Mesenchymal stem cell (in vitro differentiated cells and primary cell): Measurements from ENCODE around the gene IFNLR1.
A peak's percentile ranks its signal among the peaks of the same experiment; 100 is the strongest.

Experiments used
- DNase-seq: peaks from one replicate; pipeline ENCODE4 v3.0.0-alpha.2; 2013
- H2AFZ ChIP-seq: one replicate; pipeline ENCODE4 v1.6.1; 2013; ENCODE audit warnings: low read depth, mild to moderate bottlenecking, control low read depth, inconsistent platforms, low read length, moderate library complexity
- H2AK5ac ChIP-seq: 2 replicates; pipeline ENCODE4 v1.6.1; 2013; ENCODE audit warnings: low read length, moderate library complexity, mild to moderate bottlenecking, inconsistent platforms; ENCODE audit not compliant: severe bottlenecking
- H2BK120ac ChIP-seq: one replicate; pipeline ENCODE4 v1.6.1; 2013; ENCODE audit warnings: low read depth, mild to moderate bottlenecking, inconsistent platforms, low read length, moderate library complexity
- H2BK12ac ChIP-seq, 2 experiments: one replicate each; pipeline ENCODE4 v1.6.1; 2013; ENCODE audit warnings: inconsistent platforms in 2 of 2, low read length in 2 of 2, mild to moderate bottlenecking in 2 of 2, moderate library complexity in 2 of 2, control low read depth in 1 of 2
- H2BK15ac ChIP-seq: one replicate; pipeline ENCODE4 v1.6.1; 2013; ENCODE audit warnings: mild to moderate bottlenecking, low read depth, inconsistent platforms; ENCODE audit not compliant: poor library complexity, severe bottlenecking
- H2BK5ac ChIP-seq: 2 replicates; pipeline ENCODE4 v1.6.1; 2013; ENCODE audit warnings: low read depth, mild to moderate bottlenecking, low read length, control low read depth, inconsistent platforms; ENCODE audit not compliant: poor library complexity, severe bottlenecking
- H3K14ac ChIP-seq, 2 experiments: one replicate each; pipeline ENCODE4 v1.6.1; 2013; ENCODE audit warnings: inconsistent platforms in 2 of 2, low read length in 2 of 2, control low read depth in 1 of 2, mild to moderate bottlenecking in 1 of 2, moderate library complexity in 1 of 2
- H3K18ac ChIP-seq, 2 experiments: one replicate each; pipeline ENCODE4 v1.6.1; 2013; ENCODE audit warnings: inconsistent platforms in 2 of 2, low read length in 2 of 2, control low read depth in 1 of 2, low read depth in 1 of 2, mild to moderate bottlenecking in 1 of 2
- H3K23ac ChIP-seq, 2 experiments: one replicate each; pipeline ENCODE4 v1.6.1; 2013; ENCODE audit warnings: inconsistent platforms in 2 of 2, low read length in 2 of 2, mild to moderate bottlenecking in 2 of 2, moderate library complexity in 2 of 2, control low read depth in 1 of 2
- H3K27ac ChIP-seq: 2 replicates; pipeline ENCODE4 v1.5.1; 2013; ENCODE audit warnings: mild to moderate bottlenecking, moderate library complexity, low read length, control low read depth, inconsistent platforms; ENCODE audit not compliant: poor library complexity, severe bottlenecking
- H3K27me3 ChIP-seq, 2 experiments: 2 replicates each; pipeline versions ENCODE4 v1.6.1 to v1.7.0; 2013; ENCODE audit warnings: low read length in 2 of 2, mild to moderate bottlenecking in 2 of 2, moderate library complexity in 2 of 2, control low read depth in 1 of 2, inconsistent platforms in 1 of 2; ENCODE audit not compliant: control insufficient read depth in 1 of 2, insufficient read depth in 1 of 2
- H3K36me3 ChIP-seq, 2 experiments: 2 replicates each; pipeline versions ENCODE4 v1.6.1 to v1.7.0; 2013; ENCODE audit warnings: low read length in 2 of 2, control low read depth in 1 of 2, inconsistent platforms in 1 of 2, low read depth in 1 of 2, mild to moderate bottlenecking in 1 of 2; ENCODE audit not compliant: insufficient read depth in 2 of 2, control insufficient read depth in 1 of 2
- H3K4ac ChIP-seq, 2 experiments: one replicate each; pipeline ENCODE4 v1.6.1; 2013; ENCODE audit warnings: inconsistent platforms in 2 of 2, low read length in 2 of 2, mild to moderate bottlenecking in 2 of 2, moderate library complexity in 2 of 2, control low read depth in 1 of 2, low read depth in 1 of 2
- H3K4me1 ChIP-seq: 2 replicates; pipeline ENCODE4 v1.6.1; 2013; ENCODE audit warnings: low read depth, low read length, control low read depth; ENCODE audit not compliant: control insufficient read depth, insufficient read depth
- H3K4me2 ChIP-seq: 2 replicates; pipeline ENCODE4 v1.6.1; 2013; ENCODE audit warnings: low read length, mild to moderate bottlenecking, inconsistent platforms; ENCODE audit not compliant: poor library complexity, severe bottlenecking
- H3K4me3 ChIP-seq, 2 experiments: 2 replicates each; pipeline versions ENCODE4 v1.5.1 to v1.7.0; 2013; ENCODE audit warnings: low read length in 2 of 2, mild to moderate bottlenecking in 2 of 2, control low read depth in 1 of 2, low read depth in 1 of 2; ENCODE audit not compliant: insufficient read depth in 1 of 2
- H3K79me1 ChIP-seq: replicated peaks from 2 replicates; pipeline ENCODE4 v1.6.1; 2013; ENCODE audit warnings: mild to moderate bottlenecking, control low read depth, low read length, inconsistent platforms; ENCODE audit not compliant: poor library complexity, severe bottlenecking
- H3K9ac ChIP-seq: 2 replicates; pipeline ENCODE4 v1.7.0; 2013; ENCODE audit warnings: mild to moderate bottlenecking, low read length, moderate library complexity
- H3K9me3 ChIP-seq: 2 replicates; pipeline ENCODE4 v1.7.0; 2013; ENCODE audit warnings: mild to moderate bottlenecking, low read length; ENCODE audit not compliant: control insufficient read depth
- H4K8ac ChIP-seq: one replicate; pipeline ENCODE4 v1.6.1; 2013; ENCODE audit warnings: inconsistent platforms, mild to moderate bottlenecking, low read length, moderate library complexity
- H4K91ac ChIP-seq: one replicate; pipeline ENCODE4 v1.6.1; 2013; ENCODE audit warnings: mild to moderate bottlenecking, low read length, inconsistent platforms
- WGBS: methylation state at CpG from one replicate; pipeline ENCODE4 v1.1.7; 2013; ENCODE audit warnings: mixed read lengths; 5-methylcytosine and 5-hydroxymethylcytosine counted together

The IFNLR1 gene

DNA sequence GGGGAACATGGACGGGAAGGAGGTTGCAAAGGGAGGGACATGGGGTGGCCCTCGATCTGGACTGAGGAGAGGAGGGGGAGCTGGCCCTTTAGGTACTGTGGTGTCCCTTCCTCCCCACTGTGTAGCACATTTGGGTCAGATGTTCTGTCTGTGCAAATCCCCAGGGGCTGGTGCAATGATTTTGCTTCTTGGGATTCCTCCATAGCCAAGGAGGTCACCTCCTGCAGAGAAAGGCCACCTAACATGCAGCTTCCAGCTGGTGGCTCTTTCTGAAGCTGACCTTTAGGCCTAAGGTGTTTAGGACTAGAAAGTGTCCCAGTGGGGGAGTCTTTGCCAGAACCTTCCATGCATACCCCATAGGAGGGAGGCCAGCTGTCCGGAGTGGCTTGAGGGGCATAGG is 66.1 kb downstream of the IFNLR1 start:
- Histone ChIP-seq H3K14ac (no peak overlapping the region), H4K91ac (no peak overlapping the region), H2AFZ (no peak overlapping the region), H3K4ac (no peak overlapping the region), H3K27ac (no peak overlapping the region), H4K8ac (no peak overlapping the region), H3K27me3 (peaks cover 14 to 51% of the 10 kb centered on the region in 2 experiments), H3K36me3 (no peaks in the 10 kb centered on the region), H3K18ac (no peak overlapping the region), H2BK120ac (no peak overlapping the region), H3K4me3 (no peak overlapping the region), H3K4me1 (peaks cover 14% of the 10 kb centered on the region), H3K4me2 (no peak overlapping the region), H3K79me1 (no peaks in the 10 kb centered on the region), H3K9me3 (no peaks in the 10 kb centered on the region), H2BK5ac (no peak overlapping the region), H3K23ac (peak overlapping the region in 1 of 2 experiments; percentile 17), H2BK12ac (no peak overlapping the region), H2BK15ac (no peak overlapping the region), H2AK5ac (no peak overlapping the region), H3K9ac (no peak overlapping the region)
- 85% methylated on average over 3 of the region's 3 CpGs for WGBS
- no peak for DNase-seq

DNA sequence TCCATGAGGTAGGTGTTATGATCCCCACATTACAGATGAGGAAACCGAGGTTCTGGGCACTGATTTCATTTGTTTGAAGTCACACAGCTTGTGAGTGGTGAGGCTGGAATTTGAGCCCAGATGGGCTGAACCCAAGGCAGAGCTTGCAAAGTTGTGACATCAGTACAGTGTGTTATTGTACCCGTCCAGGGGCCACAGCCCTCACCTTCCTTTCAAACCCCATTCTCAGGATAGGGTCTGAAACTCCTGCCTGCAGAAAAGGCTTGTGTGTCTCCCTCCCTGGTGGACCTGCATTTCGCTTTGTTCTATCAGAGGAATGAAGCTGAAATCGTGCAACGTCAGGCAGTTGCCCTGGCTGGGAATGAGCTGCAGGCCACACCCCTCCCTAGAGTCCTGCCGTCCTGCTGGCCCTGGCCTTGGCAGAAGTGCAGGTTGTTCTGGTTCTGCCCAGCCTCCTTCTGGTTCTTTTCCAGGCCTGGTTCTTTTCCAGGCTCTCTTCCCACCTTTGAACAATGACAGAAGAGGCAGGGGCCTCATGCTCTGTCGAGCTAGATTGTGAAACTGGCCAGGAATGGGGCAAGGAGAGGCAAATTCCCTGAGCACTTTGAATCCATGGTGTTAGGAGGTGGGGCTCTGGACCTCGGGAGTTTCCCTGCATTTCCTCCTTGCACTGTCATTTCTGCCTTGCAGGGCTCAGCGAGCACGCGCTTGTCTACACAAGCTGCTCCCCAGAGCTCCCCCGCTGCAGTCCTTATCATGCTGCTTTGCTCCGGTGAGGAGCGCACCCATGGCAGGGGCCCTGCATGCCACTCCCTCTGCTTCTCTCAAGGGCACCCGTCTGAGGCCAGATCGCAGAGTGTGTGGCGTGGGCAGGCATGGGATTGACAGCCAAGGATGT is 67.0 kb downstream of the IFNLR1 start:
- H3K4me2 ChIP-seq, result no peak overlapping the region
- H2BK5ac ChIP-seq, result no peak overlapping the region
- no peak overlapping the region for H3K23ac ChIP-seq
- H3K18ac ChIP-seq, result no peak overlapping the region
- H3K9ac ChIP-seq, result peak overlapping the region; percentile 9
- H2BK15ac ChIP-seq, result no peak overlapping the region
- H3K4me3 ChIP-seq, result peak overlapping the region in 1 of 2 experiments; percentile 7
- no peak overlapping the region for H3K27ac ChIP-seq
- no peak overlapping the region for H3K14ac ChIP-seq
- peak; percentile 24 for DNase-seq
- H3K4ac ChIP-seq, result peak overlapping the region in 1 of 2 experiments; percentile 9
- WGBS, result 72% methylated on average over 17 of the region's 17 CpGs
- H3K27me3 ChIP-seq, result peaks cover 15 to 53% of the 10 kb centered on the region in 2 experiments
- no peak overlapping the region for H2BK120ac ChIP-seq
- peaks cover 14% of the 10 kb centered on the region for H3K4me1 ChIP-seq
- H3K9me3 ChIP-seq, result no peaks in the 10 kb centered on the region
- H4K8ac ChIP-seq, result no peak overlapping the region
- no peak overlapping the region for H2AFZ ChIP-seq
- H2AK5ac ChIP-seq, result no peak overlapping the region
- no peak overlapping the region for H2BK12ac ChIP-seq
- no peaks in the 10 kb centered on the region for H3K36me3 ChIP-seq
- H4K91ac ChIP-seq, result no peak overlapping the region
- no peaks in the 10 kb centered on the region for H3K79me1 ChIP-seq

DNA sequence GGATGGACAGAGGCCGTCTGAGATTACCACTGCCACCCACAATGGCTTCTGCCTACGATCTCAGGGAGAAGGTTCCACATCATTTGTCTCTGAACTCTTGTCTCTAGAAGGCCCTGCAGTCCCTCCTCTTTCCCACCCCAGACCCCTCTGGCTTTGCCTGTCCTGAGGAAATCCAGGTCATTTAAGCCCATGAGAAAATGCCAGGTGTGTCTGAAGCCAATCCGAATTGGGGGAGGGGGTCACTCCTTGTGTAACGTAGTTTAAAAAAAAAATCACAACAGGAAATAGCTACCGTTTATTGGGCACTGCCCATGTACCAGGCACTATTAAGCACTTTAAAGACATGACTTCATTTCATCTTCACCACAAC is 67.6 kb downstream of the IFNLR1 start:
- Histone ChIP-seq H3K27ac (no peak overlapping the region), H3K4me3 (no peak overlapping the region), H3K4me1 (peaks cover 14% of the 10 kb centered on the region), H3K4ac (no peak overlapping the region), H4K8ac (no peak overlapping the region), H2BK15ac (no peak overlapping the region), H2BK5ac (no peak overlapping the region), H3K36me3 (no peaks in the 10 kb centered on the region), H4K91ac (no peak overlapping the region), H3K79me1 (no peaks in the 10 kb centered on the region), H3K23ac (no peak overlapping the region), H2AFZ (no peak overlapping the region), H3K9ac (peak overlapping the region; percentile 9), H3K27me3 (peaks cover 20 to 50% of the 10 kb centered on the region in 2 experiments), H2BK120ac (no peak overlapping the region), H3K18ac (no peak overlapping the region), H3K4me2 (no peak overlapping the region), H3K9me3 (no peaks in the 10 kb centered on the region), H2BK12ac (no peak overlapping the region), H2AK5ac (no peak overlapping the region), H3K14ac (no peak overlapping the region)
- DNase-seq, result no peak
- WGBS, result 93% methylated on average over 5 of the region's 5 CpGs

DNA sequence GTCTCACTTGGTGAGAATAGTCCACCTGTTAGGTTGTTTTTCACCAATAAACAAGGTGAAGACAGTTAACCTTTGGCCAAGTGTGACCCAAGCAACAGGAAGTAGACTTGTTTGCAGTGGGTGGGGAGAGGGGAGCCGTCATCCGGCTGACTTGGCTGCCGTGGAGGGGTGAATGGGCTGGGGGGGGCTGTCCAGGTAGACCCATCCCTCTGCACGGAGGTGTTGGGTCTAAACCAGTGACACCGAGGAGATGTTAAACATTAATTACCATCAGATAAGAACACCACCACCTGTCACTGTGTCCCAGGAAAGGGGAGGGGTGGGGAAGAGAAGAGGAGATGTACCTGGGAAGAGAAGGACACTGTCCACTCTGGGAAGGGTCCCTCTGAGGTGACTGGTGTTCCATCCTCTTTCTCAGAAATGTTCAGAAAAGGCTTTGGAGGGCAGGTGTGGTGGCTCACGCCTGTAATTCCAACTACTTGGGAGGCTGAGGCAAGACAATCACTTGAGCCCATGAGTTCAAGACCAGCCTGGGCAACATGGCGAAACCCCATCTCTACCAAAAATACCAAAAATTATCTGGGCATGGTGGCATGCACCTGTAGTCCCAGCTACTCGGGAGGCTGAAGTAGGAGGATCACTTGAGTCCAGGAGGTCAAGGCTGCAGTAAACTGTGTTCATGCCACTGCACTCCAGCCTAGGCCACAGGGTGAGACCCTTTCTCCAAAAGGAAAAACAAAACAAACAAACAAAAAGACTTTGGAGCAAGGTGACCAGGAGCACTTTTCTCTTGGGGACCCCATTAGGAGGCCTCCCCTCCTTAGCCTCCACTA is 68.5 kb downstream of the IFNLR1 start:
- no peak overlapping the region for H2BK12ac ChIP-seq
- H3K27me3 ChIP-seq, result peaks cover 26 to 49% of the 10 kb centered on the region in 2 experiments
- H3K27ac ChIP-seq, result no peak overlapping the region
- H2BK15ac ChIP-seq, result no peak overlapping the region
- H2AFZ ChIP-seq, result no peak overlapping the region
- H3K4ac ChIP-seq, result no peak overlapping the region
- H4K91ac ChIP-seq, result no peak overlapping the region
- no peak overlapping the region for H3K23ac ChIP-seq
- 96% methylated on average over 7 of the region's 8 CpGs for WGBS
- H4K8ac ChIP-seq, result no peak overlapping the region
- no peak overlapping the region for H2BK120ac ChIP-seq
- DNase-seq, result no peak
- H3K36me3 ChIP-seq, result no peaks in the 10 kb centered on the region
- H3K79me1 ChIP-seq, result no peaks in the 10 kb centered on the region
- H3K9ac ChIP-seq, result no peak overlapping the region
- no peak overlapping the region for H3K18ac ChIP-seq
- H3K14ac ChIP-seq, result no peak overlapping the region
- H3K9me3 ChIP-seq, result no peaks in the 10 kb centered on the region
- H2AK5ac ChIP-seq, result no peak overlapping the region
- peaks cover 14% of the 10 kb centered on the region for H3K4me1 ChIP-seq
- no peak overlapping the region for H3K4me2 ChIP-seq
- no peak overlapping the region for H2BK5ac ChIP-seq
- no peak overlapping the region for H3K4me3 ChIP-seq
